ENCODE data around the gene GIMD1.
A peak's percentile ranks its signal among the peaks of the same experiment; 100 is the strongest.
"Not testable (repeated sequence)": the region's sequence is repeated elsewhere in the genome, so short reads cannot be mapped to it uniquely, and the experiment has no call there.

Gene GIMD1

DNA sequence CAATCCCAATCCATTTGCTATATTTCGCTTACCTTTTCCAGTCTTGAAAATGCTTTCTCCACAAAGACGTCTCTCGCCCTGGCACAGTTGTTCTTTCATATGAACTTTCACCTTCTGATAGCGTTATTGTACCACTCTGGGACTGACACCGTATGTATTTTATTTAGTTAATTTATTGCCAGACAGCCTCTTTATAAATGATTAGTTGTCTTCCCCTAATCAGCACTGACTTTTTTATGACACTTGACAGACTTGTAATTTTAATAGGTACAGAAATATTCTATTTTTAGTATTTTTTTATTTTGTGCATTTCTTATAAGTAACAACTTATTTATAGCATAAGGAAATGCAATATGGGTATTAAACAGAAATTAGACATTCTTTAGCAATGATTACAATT, at the start of gene GIMD1:
GIMD1 (minus strand) TSS at position 101 of the 400 bp plus-strand sequence. CDS start 1,343 bp downstream, outside the sequence.
- intact Hi-C loops (cut with DNase I) = no loop called here

DNA sequence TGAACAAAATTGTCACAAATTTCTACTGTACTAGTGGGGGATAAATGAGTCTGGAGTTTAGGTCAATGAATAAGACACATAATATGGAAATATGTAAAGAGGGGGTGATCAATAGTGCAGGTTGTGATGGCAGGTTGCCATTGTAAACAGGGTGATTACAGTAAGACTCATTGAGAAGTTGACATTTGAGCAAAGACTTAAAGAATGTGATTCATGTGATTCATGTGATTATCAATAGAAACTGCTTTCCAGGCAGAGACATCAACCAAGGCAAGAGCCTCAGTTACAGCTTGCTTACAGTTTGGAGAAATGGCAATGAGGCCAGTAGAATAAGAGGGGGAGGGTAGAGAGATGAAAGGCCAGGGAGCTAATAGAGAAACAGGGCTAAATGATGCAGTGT, 45.8 kb upstream of the GIMD1 start:
- intact Hi-C loops (cut with DNase I) = no loop called here
- no peak for DNase-seq

More for the DNA sequence above, at the start of gene GIMD1:
- DNase-seq = no peak

DNA sequence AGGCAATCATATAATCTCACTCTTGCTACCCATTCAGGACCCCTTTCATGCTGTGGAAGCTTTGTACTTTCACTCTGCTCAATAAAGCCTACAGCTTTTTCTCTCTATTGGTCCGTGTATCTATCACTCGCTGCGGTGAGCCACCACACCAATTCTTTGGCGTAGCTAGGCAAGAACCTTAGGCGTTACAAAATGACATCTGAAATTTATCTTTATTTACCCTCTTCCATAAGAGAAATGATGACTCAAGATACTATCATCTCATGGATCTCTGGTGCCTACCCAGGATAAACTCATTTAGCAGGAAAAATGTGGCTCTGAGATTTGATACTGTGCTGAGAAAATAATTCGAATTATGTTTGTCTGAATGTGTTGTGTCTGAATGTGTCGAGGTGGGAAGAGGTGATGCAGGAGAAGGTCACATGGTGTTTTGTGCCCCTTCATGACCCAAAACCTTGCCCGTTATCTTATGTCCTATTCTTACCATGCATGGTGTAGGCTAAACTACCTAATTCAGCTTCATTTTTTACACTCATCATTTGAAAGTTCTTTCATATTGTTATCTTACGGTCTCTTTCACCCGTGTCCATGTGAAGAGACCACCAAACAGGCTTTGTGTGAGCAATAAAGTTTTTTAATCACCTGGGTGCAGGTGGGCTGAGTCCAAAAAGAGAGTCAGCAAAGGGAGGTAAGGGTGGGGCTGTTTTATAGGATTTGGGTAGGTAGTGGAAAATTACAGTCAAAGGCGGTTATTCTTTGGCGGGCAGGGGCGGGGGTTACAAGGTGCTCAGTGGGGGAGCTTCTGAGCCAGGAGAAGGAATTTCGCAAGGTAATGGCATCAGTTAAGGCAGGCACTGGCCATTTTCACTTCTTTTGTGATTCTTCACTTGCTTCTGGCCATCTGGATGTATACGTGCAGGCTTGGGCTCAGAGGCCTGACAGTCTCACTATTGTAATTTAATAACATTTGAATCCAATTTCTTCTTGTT, 41.6 kb upstream of the GIMD1 start:
- intact Hi-C loops (cut with DNase I) = no loop called here
- DNase-seq = no peak

DNA sequence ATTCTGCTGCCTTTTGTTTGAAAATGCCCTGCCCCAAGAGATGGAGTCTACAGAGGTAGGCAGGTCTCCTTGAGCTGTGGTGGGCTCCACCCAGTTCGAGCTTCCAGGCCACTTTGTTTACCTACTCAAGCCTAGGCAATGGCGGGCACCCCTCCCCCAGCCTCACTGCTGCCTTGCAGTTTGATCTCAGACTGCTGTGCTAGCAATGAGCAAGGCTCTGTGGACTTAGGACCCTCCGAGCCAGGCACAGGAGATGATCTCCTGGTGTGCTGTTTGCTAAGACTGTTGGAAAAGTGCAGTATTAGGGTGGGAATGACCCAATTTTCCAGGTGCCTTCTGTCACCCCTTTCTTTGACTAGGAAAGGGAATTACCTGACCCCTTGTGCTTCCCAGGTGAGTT, 39.4 kb upstream of the GIMD1 start:
- DNase-seq; intact Hi-C loops (cut with DNase I): not testable (repeated sequence)

DNA sequence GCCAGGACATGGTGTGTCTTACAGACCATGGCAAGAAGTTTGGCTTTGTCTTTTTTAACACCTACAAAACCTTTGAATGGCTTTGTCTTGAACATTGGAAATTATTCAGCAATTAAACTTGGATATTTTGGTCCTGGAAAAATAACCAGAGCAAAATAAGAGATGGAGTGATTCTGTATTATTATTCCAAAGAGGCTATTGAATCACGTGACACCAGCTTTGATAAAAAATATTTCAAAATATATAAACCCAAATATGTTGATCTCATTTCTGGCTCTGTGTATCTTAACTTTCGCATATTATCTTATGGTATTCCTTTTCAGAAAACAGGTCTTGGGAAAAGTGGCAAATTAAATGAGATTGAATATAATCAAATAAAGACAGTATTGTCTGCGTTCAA, 32.6 kb upstream of the GIMD1 start:
- intact Hi-C loops (cut with DNase I) = no loop called here
- no peak for DNase-seq

DNA sequence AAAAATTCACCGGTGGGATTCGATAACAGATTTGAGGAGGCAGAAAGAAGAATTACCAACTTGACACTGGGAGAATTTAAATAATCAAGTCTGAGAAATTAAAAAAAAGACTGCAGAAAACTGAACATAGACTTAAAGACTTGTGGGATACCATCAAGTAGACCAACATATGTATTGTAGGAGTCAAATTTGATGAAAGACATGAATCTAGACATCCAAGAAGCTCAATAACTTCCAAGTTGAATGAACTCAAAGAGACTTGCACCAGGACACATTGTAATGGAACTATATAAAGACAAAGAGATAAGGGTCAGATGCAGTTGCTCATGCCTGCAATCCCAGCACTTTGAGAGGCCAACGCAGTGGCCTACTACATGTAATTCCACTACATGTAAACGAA, 30.3 kb upstream of the GIMD1 start:
- intact Hi-C loops (cut with DNase I); DNase-seq: not testable (repeated sequence)

DNA sequence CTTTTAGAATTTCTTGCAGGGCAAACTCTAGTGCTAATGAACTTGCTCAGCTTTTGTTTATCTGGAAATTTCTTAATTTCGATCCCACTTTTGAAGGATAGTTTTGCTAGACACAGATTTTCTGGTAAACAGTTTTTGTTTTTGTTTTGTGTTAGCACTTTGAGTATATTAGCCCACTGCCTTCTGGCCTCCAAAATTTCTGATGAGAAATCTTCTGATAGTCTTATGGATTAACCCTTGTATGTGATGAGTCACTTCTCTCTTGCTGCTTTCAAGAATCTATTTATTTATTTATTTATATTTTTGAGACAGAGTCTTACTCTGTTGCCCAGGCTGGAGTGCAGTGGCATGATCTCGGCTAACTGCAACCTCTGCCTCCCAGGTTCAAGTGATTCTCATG, 27.0 kb upstream of the GIMD1 start:
- intact Hi-C loops (cut with DNase I) = no loop called here
- DNase-seq = no peak

DNA sequence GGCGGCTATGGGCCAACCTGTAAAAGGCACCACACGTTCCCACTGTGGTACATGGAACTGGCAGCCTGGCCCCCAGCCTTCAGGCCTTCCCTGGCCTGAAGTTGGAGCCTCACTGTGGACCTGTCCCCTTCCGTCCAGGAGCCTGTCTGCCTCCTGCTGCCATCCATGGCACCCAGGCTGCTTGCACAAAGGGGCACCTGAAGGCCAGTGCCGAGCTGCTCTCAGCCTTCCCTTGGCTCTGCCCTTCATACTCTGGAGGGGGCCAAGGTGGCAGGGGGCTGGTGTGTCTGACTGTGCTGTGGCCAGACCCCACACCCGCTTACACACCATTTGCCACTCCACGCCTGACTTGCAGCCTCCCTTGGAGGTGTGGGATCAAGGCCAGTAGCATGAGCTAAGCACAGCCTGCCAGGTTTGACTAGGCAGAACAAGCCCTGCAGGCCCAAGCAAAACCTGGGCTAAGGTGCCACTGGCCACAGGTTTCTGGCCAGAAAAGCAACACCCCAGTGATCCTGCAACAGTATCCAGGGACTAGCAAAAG, 17.3 kb upstream of the GIMD1 start:
- intact Hi-C loops (cut with DNase I) = no loop called here
- no peak for DNase-seq

DNA sequence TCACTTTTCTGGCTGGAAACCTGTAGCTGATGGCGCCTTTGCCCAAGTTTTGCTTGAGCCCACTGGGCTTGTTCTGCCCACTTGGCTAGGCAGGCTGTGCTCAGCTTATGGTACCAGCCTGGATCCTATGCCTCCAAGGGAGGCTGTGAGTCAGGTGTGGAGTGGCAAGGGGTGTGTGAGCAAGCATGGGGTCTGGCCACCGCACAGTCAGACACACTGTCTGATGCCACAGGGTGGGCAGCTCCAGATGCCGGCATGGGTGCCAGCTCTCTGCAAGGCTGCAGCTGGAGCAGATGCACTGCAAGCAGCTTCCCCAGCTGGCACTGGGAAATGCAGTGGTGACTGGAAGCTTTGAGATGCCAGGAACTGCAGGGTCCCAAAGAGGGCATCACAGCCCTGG, 16.3 kb upstream of the GIMD1 start:
- no peak for DNase-seq
- intact Hi-C loops (cut with DNase I) = no loop called here

DNA sequence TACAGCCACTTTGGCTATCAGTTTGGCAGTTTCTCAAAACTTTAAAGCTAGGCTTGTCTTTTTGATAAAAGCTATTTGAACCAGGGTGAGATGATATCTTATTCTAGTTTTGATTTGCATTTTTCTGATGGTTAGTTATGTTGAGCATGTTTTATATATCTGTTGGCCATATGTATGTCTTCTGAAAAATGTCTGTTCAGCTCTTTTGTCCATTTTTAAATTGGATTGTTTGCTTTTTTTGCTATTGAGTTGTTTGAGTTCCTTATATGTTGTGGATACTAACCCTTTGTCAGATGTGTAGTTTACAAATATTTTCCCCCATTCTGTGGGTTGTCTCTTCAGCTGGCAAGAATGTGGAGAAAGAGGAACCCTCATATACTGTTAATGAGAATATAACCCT, 11.6 kb upstream of the GIMD1 start:
- no peak for DNase-seq
- intact Hi-C loops (cut with DNase I) = no loop called here

DNA sequence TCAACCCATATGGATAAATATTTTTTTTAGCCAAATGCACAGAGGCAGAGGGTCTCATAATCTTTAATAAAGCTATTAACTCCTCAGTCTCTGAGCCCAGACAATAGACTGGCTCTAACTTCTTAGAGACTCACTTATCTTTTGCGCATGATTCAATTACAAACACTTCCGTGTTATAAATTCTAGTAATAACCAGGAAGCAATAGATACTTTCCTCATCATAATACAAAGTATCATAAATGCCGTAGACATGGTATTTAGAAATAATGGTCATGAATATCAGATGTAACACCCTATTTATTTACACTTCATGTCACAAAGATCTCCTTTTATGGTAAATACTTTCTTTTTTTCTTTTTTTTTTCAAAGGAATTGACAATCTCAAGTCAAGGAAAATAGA, 4.4 kb upstream of the GIMD1 start:
- intact Hi-C loops (cut with DNase I) = no loop called here
- no peak for DNase-seq

DNA sequence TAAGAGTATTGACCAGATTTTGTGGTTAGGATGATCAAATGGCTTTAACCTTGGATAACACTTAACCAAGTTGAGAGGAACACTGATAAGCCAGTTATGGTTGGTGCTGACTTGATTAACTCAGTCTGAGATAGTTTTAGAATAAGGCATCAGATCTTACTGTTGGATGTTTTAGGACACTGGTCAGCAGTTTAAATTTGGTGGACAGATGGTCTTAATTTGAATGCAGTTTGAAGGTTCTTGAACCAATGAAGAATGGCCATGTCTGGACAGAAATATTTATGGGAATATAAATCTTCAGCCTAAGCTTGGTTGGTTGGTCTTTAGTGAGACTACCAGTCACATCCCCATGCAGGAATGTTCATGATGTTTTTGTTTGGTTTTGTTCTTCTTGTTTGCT, 2.6 kb upstream of the GIMD1 start:
- intact Hi-C loops (cut with DNase I) = no loop called here
- no peak for DNase-seq

DNA sequence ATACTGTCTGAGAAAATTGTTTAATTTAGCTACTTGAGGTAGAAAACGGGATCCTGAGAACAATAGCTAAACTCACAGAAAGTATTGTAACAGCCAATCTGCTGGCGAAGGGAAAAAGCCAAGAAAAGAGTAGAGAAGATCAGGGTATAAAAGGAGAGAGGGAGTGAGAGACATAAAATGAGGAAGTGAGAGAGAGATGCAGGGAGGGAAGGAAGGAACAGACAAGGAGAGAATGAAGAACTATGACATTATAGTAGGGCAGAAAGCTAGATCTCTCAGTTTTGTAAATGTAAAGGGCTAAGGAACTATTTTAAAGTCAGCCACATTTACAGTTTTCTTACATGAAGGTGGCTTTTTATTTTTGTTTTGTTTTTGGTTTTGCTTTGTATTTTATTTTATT, 1.6 kb upstream of the GIMD1 start:
- DNase-seq = no peak
- intact Hi-C loops (cut with DNase I) = no loop called here

DNA sequence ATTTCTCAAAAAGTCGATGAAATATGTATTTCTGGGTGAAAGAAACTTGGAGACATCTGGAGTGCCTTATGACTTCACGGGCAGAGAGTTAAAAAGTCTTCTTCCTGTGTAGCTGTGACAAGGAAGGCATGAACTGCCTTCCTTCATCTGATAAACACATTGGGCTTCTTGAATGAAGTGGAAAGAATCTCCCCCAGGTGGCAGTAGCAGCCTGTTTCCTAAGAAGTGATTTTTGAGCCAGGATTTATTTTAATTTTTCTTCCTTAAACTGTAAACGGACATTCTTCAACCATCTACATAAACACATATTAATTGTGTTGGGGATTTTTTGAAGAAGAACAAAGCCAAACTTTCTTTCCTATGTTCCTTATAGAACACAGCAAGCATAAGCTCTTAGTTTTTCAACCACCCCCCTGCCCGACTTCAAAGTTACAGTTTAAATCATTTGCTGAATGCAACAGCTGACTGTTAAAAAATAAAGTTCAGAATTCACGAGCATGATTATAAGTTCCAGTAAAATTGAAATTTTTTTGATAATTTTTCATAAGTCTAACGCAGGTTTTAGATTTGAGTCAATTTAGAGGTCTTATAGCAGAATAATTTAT, 980 bp upstream of the GIMD1 start:
- DNase-seq = peak in 17 of 42 donors; percentile 6 to 63 (median 37)
- intact Hi-C loops (cut with DNase I) = no loop called here

DNA sequence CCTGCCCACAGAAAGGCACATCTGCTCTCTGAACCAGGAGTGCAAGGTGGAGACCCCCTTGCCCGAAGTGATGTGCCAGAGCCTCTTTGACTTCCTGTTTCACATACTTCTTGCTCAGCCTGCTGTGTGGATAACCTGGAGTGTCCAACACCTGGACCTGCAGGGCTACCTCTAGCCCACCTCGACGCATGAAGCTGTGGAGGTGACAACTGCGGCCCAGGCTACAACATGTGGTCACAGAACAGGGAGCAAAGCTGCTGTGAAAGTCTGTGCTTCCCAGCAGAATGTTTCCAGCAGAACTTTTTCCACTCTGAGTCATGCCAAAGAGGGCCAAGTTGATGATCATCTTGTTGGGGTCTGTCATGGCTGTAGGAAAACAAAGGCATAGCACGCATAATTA, 1.5 kb downstream of the GIMD1 start:
- intact Hi-C loops (cut with DNase I) = no loop called here
- no peak for DNase-seq

DNA sequence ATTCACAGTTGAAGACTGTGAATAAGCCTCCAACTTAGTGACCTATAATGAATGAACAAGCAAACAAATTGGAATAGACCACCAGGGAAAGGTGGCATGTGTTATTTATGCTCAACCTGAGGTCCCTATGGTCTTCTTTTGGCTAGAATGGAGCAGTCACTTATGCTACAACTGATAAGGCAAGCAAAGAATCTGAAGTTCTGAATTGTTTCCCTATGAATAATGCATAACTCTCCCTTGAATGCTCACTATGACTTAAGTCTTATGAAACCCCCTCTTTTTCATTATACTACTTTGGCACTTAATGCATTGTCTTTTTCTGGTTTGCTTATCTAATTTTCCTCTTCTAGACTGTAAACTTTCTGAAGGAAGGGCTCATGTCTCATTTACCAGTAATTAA, 2.6 kb downstream of the GIMD1 start:
- DNase-seq = no peak
- intact Hi-C loops (cut with DNase I) = no loop called here

DNA sequence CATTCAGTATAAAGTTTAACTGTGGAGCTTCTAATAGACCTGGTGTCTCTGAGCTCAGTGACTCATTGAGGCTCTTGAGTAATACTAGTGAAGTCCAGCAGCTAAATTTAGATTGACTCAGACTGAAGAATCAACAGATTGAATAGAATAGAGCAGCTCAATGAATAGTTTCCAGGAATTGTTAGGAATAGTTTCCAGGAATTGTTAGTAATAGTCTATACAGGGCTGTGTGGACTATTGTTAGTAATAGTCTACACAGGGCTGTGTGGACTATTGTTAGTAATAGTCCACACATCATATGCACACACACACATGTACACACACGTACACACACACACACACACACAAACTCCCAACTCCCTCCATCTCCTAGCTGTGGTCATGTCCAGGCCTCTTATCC, 3.0 kb downstream of the GIMD1 start:
- intact Hi-C loops (cut with DNase I) = no loop called here
- DNase-seq = no peak

DNA sequence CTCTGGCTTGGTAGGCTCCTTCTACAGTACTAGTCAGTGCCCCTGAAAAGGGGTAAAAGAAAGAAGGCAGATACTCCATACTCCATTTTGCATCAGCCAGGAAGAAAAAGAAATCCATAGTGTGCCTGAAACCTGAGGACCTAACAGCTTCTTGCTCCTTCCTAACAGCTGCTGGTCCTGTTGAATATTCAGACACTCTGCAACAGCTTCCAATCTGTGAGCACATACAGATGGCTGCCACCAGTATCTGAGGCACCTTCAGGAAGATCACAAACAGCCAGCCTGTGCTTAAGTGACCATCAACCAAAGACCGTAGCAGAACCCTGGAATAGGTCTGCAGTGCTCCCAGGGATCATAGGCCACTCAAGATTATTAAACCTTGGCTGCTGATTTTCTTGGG, 4.3 kb downstream of the GIMD1 start:
- intact Hi-C loops (cut with DNase I) = no loop called here
- DNase-seq = no peak

DNA sequence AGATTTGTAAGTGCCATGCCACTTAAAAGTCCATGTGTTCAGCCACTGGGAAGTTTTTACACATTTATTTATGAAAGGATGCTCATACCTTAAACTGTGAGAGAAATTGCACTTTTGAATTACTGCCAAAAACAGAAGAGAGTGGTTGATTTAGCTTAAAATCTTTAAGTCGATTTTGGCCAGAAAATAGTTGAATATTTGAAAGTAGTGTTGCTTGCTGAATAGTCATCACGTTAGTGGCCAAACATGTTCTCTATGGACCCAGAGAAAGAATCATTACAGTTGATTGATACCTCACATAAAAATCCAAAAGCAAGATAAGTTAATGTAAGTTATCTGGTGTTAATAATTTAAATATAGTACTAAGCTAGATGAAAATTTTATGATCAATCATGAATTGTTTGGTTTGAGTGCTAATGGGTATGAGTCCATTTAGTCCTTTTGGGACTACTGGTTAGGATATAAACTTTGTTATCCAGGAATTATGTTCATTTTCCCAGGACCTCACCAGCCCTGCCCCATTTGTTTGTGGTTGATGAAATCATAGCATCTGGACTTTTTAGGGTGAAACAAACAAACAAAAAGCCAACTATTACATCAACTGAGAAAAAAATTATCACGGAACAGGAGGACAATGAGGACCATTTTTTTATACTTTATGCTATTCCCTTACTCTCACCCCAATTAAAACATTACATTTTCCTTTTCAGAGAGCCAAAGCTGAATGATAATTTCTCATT, 6.3 kb downstream of the GIMD1 start:
- no peak for DNase-seq
- intact Hi-C loops (cut with DNase I) = no loop called here

DNA sequence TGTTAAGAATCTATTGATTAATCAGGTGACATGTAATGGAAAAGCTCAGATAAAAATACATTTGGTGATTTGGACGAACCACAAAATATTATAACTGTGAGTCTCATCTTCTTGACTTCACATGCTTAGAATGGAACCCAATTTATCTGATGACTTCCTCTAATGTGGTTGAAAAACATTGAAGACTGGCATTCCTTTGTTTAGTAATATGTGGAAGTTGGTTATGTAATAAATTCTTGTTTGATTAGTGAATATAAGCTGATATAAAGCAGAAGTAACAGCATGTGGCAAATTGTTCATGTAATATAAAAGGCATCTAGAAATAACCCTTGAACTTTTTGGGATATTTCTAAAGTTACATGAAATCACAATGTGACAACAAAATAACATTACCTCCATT, 9.7 kb downstream of the GIMD1 start:
- intact Hi-C loops (cut with DNase I) = no loop called here
- DNase-seq = no peak
